Aorta (tissue), 5 donors: ENCODE measurements around the gene RXRA. TPM values are rescaled to one million over a fixed set of nuclear protein-coding genes. Genes with fewer than 3 reads are reported as not detected.

Experiments
- ATAC-seq: fragments of 200-7000 bp; cut with Tn5 transposase; one replicate; pipeline ENCODE4 v1.9.1; 2022; ENCODE audit warnings: moderate library complexity; ENCODE audit not compliant: low FRiP score
- DNase-seq, 2 donors: peaks; one replicate each; pipeline ENCODE4 v3.0.0-alpha.2; 2020
- H3K27ac ChIP-seq, 2 donors: one replicate each; pipeline ENCODE4 v1.5.1; 2013; ENCODE audit warnings: low read length in 2 of 2, mild to moderate bottlenecking in 2 of 2, moderate library complexity in 2 of 2, control low read depth in 1 of 2, inconsistent platforms in 1 of 2, low read depth in 1 of 2
- H3K27me3 ChIP-seq, 2 donors: one replicate each; pipeline ENCODE4 v1.6.1; 2013; ENCODE audit warnings: control low read depth in 1 of 2, low read length in 1 of 2, mild to moderate bottlenecking in 1 of 2, moderate library complexity in 1 of 2; ENCODE audit not compliant: insufficient read depth in 2 of 2, control insufficient read depth in 1 of 2
- H3K36me3 ChIP-seq, 2 donors: one replicate each; pipeline ENCODE4 v1.6.1; 2013; ENCODE audit warnings: control low read depth in 1 of 2, low read length in 1 of 2, mild to moderate bottlenecking in 1 of 2; ENCODE audit not compliant: insufficient read depth in 2 of 2, control insufficient read depth in 1 of 2
- H3K4me1 ChIP-seq, 2 donors: one replicate each; pipeline ENCODE4 v1.6.1; 2013; ENCODE audit warnings: low read length in 2 of 2, control low read depth in 1 of 2, mild to moderate bottlenecking in 1 of 2, moderate library complexity in 1 of 2; ENCODE audit not compliant: insufficient read depth in 2 of 2, control insufficient read depth in 1 of 2
- H3K4me3 ChIP-seq, 2 donors: one replicate each; pipeline ENCODE4 v1.5.1; 2013; ENCODE audit warnings: low read length in 2 of 2, control low read depth in 1 of 2, mild to moderate bottlenecking in 1 of 2
- H3K9me3 ChIP-seq: one replicate; pipeline ENCODE4 v1.6.1; 2013; ENCODE audit warnings: mild to moderate bottlenecking, low read length; ENCODE audit not compliant: control insufficient read depth
- WGBS, 2 donors: extraction: QIAGEN DNeasy Blood & Tissue Kit; methylation state at CpG; one replicate each; pipeline ENCODE4 v1.1.7; 2013; 5-methylcytosine and 5-hydroxymethylcytosine counted together
- intact Hi-C, 2 donors: fragments of 100-400 bp; cut with DNase I; formaldehyde crosslinking; loops; one replicate each; pipeline versions ENCODE4 v1.14.2 to v1.15.0; 2022
- polyA plus RNA-seq, 2 donors: library from polyadenylated mRNA; stranded (reverse); fragments of 200-250 nt; gene quantifications; one replicate each; pipeline ENCODE4 v1.2.3, GENCODE V29; 2013
- total RNA-seq, 2 donors: library from RNA; stranded (reverse); fragmentation: NEBNext Ultra II Directional; extraction: Animal tissue kit (Norgen Biotek cat#: 25700); gene quantifications; one replicate each; pipeline ENCODE4 v1.2.1, GENCODE V29; 2021
- donor health status: healthy with polysubstance abuse.
- donor health status: Bipolar disorder and iron deficiency.
- donor health status: DM: no; HTN: no; CAD: no.
- donor health status: DM: no; HTN: no; CAD: no.
- donor health status: DM: yes; HTN: yes; CAD: no.

RXRA gene
- total and polyA plus RNA-seq, 4 donors = 17.7 to 67.8 (median 32.7) TPM

DNA sequence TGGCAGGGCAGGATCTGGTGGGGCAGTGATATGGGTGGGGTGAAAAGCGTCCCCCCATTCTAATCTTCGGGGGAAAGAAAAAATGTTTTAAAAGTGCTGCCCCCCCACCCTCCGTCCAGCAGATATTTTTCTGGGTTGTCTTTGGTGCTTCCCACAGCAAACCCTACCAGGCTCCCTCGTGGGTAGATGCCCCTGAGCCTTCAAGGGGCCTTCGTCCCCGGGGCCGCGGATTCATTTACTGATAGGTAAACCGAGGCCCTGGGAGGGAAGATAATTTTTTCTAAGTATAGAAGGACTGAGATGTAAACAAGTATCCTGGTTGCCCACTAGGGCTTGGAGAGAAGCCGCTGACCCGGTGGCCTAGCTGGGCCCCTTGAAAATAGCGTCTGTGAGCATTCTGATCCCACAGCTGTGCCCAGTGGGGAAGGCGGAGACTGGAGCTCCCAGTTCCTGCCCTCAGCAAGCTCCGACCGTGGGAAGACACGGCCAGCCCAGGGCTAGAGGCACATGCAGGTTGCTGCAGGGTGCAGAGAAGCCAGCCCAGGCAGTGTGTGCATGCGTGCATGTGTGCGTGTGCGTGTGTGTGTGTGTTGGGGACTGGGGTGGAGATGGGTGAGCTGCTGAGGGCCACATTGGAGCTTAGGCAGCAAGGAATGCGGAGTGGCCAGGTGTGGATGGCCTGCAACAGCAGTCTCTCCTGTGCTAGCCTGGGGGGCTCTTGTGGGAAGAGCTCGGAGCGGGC, 6.0 kb upstream of the RXRA start:
- intact Hi-C loops = loop anchor here (2.0 to 10.0 kb wide), 4 partner anchors 115 to 327 kb away; partner anchors contain the start of gene BRD3 (in 1 of the 2)
- H3K27ac ChIP-seq = no peak overlapping the region
- 87 to 91% methylated on average over 22 of the region's 22 CpGs for WGBS, 2 donors
- H3K4me1 ChIP-seq = no peaks in the 10 kb centered on the region
- ATAC-seq = no peak
- H3K27me3 ChIP-seq = no peaks in the 10 kb centered on the region
- no peaks in the 10 kb centered on the region for H3K9me3 ChIP-seq
- peak in 1 of 2 donors; percentile 65 for DNase-seq
- no peak overlapping the region for H3K4me3 ChIP-seq
- no peaks in the 10 kb centered on the region for H3K36me3 ChIP-seq

DNA sequence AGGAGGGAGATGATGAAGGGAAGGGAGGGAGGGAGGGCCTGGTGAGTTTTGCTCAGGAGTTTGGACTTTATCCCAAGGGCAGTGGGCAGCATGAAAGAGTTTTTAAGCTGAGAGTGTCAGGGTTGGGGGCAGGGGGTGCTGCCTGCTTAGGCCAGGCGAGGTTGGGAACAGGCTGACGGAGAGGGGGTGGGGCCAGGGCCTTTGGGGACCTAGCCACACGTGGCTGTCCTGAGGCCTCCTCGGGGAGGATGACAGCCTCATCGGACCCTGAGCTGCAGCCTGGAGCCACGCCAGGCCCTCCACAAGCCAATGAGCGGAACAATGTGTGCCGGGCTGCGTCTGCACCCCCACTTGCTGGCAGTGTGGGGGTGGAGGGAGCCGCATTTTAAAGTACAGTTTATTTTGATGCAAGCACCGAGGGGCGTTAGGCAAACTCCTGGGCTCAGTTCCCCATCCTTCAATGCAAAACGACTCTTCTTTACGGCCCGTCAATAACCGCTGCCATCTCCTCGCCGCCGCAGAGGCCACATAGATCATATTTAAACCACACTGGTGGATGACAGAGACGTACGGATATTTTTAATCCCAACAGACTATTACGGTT, 5.3 kb upstream of the RXRA start:
- no peak overlapping the region for H3K27ac ChIP-seq
- H3K27me3 ChIP-seq = no peaks in the 10 kb centered on the region
- 85 to 86% methylated on average over 22 of the region's 22 CpGs for WGBS, 2 donors
- H3K4me1 ChIP-seq = no peaks in the 10 kb centered on the region
- H3K36me3 ChIP-seq = no peaks in the 10 kb centered on the region
- H3K9me3 ChIP-seq = no peaks in the 10 kb centered on the region
- intact Hi-C loops = loop anchor here (2.0 to 10.0 kb wide), 4 partner anchors 114 to 326 kb away; partner anchors contain the start of gene BRD3 (in 1 of the 2)
- DNase-seq (peak; percentile 32 to 55), ATAC-seq (no peak)
- no peak overlapping the region for H3K4me3 ChIP-seq

DNA sequence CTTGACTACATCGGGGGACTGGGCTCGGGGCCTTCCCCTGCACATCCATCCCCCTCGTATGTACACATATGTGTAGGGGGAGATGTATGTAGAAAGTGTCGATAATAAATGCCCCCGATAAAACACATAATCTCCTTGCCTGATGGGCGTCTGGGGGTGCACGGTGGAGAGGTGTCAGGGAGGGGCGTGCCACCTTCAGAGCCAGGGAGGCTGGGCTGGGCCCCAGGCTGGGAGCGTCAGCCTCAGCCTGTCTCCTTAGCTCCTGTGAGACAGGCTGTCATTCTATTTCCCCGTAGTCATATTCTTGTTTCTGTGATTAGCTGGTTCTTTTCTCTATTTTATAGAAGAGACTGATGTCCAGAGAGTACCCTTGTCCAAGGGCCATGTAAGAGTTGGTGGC, 4.7 kb upstream of the RXRA start:
- intact Hi-C loops = loop anchor here (2.0 to 10.0 kb wide), 4 partner anchors 113 to 326 kb away; partner anchors contain the start of gene BRD3 (in 1 of the 2)
- Histone ChIP-seq H3K4me3 (no peak overlapping the region), H3K36me3 (no peaks in the 10 kb centered on the region), H3K4me1 (no peaks in the 10 kb centered on the region), H3K9me3 (no peaks in the 10 kb centered on the region), H3K27me3 (no peaks in the 10 kb centered on the region), H3K27ac (no peak overlapping the region)
- 85 to 91% methylated on average over 10 of the region's 10 CpGs for WGBS, 2 donors
- DNase-seq (peak in 1 of 2 donors; percentile 39), ATAC-seq (no peak)

GRCh38 chr9:134321946-134322741, 4.1 kb upstream of the RXRA start:
- ATAC-seq (no peak), DNase-seq (peak; percentile 48 to 56)
- Histone ChIP-seq H3K27ac (no peak overlapping the region), H3K4me1 (no peaks in the 10 kb centered on the region), H3K4me3 (no peak overlapping the region), H3K27me3 (no peaks in the 10 kb centered on the region), H3K9me3 (no peaks in the 10 kb centered on the region), H3K36me3 (no peaks in the 10 kb centered on the region)
- WGBS, 2 donors = 91 to 92% methylated on average over 19 of the region's 19 CpGs
- intact Hi-C loops = loop anchor here (2.0 to 10.0 kb wide), 4 partner anchors 113 to 325 kb away; partner anchors contain the start of gene BRD3 (in 1 of the 2)

DNA sequence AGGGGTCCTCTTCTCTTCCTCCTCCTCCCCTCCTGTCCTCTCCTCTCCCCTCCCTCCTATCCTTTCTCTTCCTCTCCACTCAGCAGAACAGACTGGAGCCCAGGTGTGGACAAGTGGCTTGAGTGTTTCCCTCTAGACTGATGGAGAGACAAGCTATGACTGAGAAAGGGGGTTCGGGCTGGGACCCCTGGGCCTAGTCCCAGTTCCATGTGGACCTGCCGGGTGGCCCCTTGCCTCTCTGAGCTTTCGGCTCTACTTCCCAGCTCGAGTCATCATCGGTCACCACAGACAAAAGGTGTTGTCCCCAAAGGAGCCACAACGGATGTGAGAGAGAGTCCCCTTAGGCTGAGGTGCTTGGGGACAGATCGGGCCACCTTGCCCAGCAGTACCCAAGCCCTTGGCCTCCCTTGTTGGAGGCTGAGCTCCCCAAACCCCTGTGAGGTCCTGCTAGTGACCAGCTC, 3.4 kb upstream of the RXRA start:
- H3K4me1 ChIP-seq = no peaks in the 10 kb centered on the region
- DNase-seq = peak; percentile 38 to 54
- intact Hi-C loops = loop anchor here (5.0 to 10.0 kb wide), 3 partner anchors 112 to 324 kb away; partner anchors contain the start of gene BRD3 (in 1 of the 2)
- H3K27ac ChIP-seq = peak overlapping the region in 1 of 2 donors; percentile 15
- no peaks in the 10 kb centered on the region for H3K27me3 ChIP-seq
- no peaks in the 10 kb centered on the region for H3K36me3 ChIP-seq
- no peak for ATAC-seq
- H3K4me3 ChIP-seq = no peak overlapping the region
- no peaks in the 10 kb centered on the region for H3K9me3 ChIP-seq
- WGBS, 2 donors = 79 to 84% methylated on average over 7 of the region's 7 CpGs

DNA sequence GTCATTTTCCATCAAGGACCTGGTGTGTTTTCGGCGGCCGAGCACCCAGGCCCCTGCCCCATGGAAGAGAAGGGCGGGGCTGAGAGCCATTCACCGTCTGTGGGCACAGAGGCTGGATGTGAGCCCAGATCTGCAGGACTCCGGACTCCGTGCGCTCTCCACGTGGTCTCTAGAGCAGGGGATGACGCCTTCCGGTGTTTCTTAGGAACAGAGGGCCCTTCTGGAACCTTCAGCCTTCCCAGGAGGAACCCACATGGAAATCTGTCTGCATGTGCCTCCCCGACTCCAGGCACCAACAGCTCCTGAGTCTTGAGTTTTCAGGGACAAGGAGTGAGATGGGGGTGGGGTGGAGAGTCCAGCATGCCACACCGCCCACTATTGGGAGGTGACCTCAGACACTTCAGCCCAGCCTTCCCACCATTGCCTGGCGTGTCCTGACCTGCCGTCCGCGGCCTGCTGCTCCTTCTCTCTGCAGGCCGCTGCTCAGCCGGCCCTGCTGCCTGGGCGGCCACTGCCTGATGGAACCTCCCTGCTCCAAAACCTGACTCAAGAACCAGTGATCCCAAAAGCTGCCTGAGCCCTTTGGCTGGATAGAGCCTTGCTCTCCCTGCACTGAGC, 2.4 kb upstream of the RXRA start:
- Histone ChIP-seq H3K27ac (peak overlapping the region in 1 of 2 donors; percentile 93), H3K9me3 (no peaks in the 10 kb centered on the region)

GRCh38 chr9:134324359-134325095, 1.7 kb upstream of the RXRA start:
- Histone ChIP-seq H3K27ac (peak overlapping the region in 1 of 2 donors; percentile 93), H3K27me3 (no peaks in the 10 kb centered on the region), H3K4me3 (no peak overlapping the region), H3K4me1 (no peaks in the 10 kb centered on the region), H3K36me3 (no peaks in the 10 kb centered on the region), H3K9me3 (no peaks in the 10 kb centered on the region)
- 81 to 82% methylated on average over 17 of the region's 17 CpGs for WGBS, 2 donors
- DNase-seq (peak; percentile 59 to 72), ATAC-seq (no peak)
- intact Hi-C loops = loop anchor here (2.0 to 10.0 kb wide), 7 partner anchors 38 to 323 kb away; partner anchors contain the start of gene BRD3 (in 1 of the 2)

More for the DNA sequence above, 2.4 kb upstream of the RXRA start:
- H3K4me1 ChIP-seq = no peaks in the 10 kb centered on the region
- DNase-seq = peak; percentile 81 to 88
- peak; percentile 19 for ATAC-seq
- H3K27me3 ChIP-seq = no peaks in the 10 kb centered on the region
- 21% methylated on average over 20 of the region's 20 CpGs for WGBS, 2 donors
- intact Hi-C loops = loop anchor here (2.0 to 10.0 kb wide), 4 partner anchors 111 to 323 kb away; partner anchors contain the start of gene BRD3 (in 1 of the 2)
- H3K36me3 ChIP-seq = no peaks in the 10 kb centered on the region
- H3K4me3 ChIP-seq = no peak overlapping the region
